Endothelial cell of umbilical vein (primary cell): ENCODE data around the gene METTL6. TPM values are rescaled to one million over a fixed set of nuclear protein-coding genes. Genes with fewer than 3 reads are reported as not detected.

Experiments
- BruUV-seq: library from RNA; stranded (reverse); fragments of 400-500 nt; replicated peaks from 2 replicates; lab custom pipeline; 2021; lab: Mats Ljungman, UMichigan
- CTCF ChIA-PET: fragments of 300-600, 350-600 bp; sonication (Branson Sonifier 250); formaldehyde crosslinking; loops from one replicate; lab custom pipeline; 2021; ENCODE audit warnings: antibody characterized with exemption, inconsistent platforms; lab: Charles Lee
- POLR2A ChIA-PET: fragments of 300-600, 350-600 bp; sonication (Branson Sonifier 250); formaldehyde crosslinking; loops from one replicate; lab custom pipeline; 2021; ENCODE audit warnings: antibody characterized with exemption, inconsistent platforms; lab: Charles Lee
- DNase-seq: peaks from one replicate; pipeline ENCODE4 v3.0.0-alpha.2; 2011; ENCODE audit warnings: low read depth, low spot score
- FAIRE-seq: peaks from 2 replicates; lab custom pipeline; 2011; peaks lifted over from hg19 to GRCh38; lab: Jason Lieb, UNC
- H2AFZ ChIP-seq: 2 replicates; pipeline ENCODE4 v1.6.0; 2012; ENCODE audit warnings: low read depth, low read length, control low read depth, inconsistent platforms
- H3K27ac ChIP-seq: 2 replicates; pipeline ENCODE4 v1.5.1; 2011; ENCODE audit warnings: low read depth, mild to moderate bottlenecking, control low read depth, low read length, moderate library complexity; ENCODE audit not compliant: insufficient read depth
- H3K27me3 ChIP-seq, 2 experiments: 2 replicates each; pipeline versions ENCODE4 v1.6.0 to v1.6.1; 2011; ENCODE audit warnings: low read length in 2 of 2, mixed read lengths in 1 of 2; ENCODE audit not compliant: control insufficient read depth in 2 of 2, insufficient read depth in 2 of 2
- H3K36me3 ChIP-seq, 2 experiments: 2 replicates in 1 of 2; 3 replicates in 1 of 2; pipeline ENCODE4 v1.5.1; 2011; ENCODE audit warnings: low read length in 2 of 2, mild to moderate bottlenecking in 1 of 2, moderate library complexity in 1 of 2; ENCODE audit not compliant: control insufficient read depth in 2 of 2, insufficient read depth in 2 of 2; ENCODE audit errors: extremely low read depth in 1 of 2
- H3K4me1 ChIP-seq: 3 replicates; pipeline ENCODE4 v1.5.1; 2011; ENCODE audit warnings: mild to moderate bottlenecking, low read length; ENCODE audit not compliant: control insufficient read depth, insufficient read depth; ENCODE audit errors: extremely low read depth
- H3K4me2 ChIP-seq: 2 replicates; pipeline ENCODE4 v1.6.1; 2011; ENCODE audit warnings: low read length, control low read depth, mixed read lengths; ENCODE audit not compliant: insufficient read depth
- H3K4me3 ChIP-seq, 3 experiments: fragments of 200-600 bp in 1 of 3; sonication (generic), shearing (Covaris generic) in 1 of 3; replicated peaks in 1 of 3; 2 replicates each; pipeline ENCODE4 v1.5.1; 2011 to 2016; ENCODE audit warnings: control low read depth in 3 of 3, low read length in 3 of 3, mild to moderate bottlenecking in 2 of 3, inconsistent platforms in 1 of 3, low read depth in 1 of 3, moderate library complexity in 1 of 3; ENCODE audit not compliant: insufficient read depth in 1 of 3
- H3K79me2 ChIP-seq: 2 replicates; pipeline ENCODE4 v1.6.0; 2012; ENCODE audit warnings: low read length, inconsistent platforms; ENCODE audit not compliant: control insufficient read depth, insufficient read depth
- H3K9ac ChIP-seq: replicated peaks from 2 replicates; pipeline ENCODE3; 2011; ENCODE audit warnings: low read length, control low read depth; ENCODE audit not compliant: insufficient read depth; ENCODE audit errors: extremely low read depth
- H3K9me1 ChIP-seq: replicated peaks from 3 replicates; pipeline ENCODE4 v1.6.0; 2011; ENCODE audit warnings: mild to moderate bottlenecking, low read length; ENCODE audit not compliant: control insufficient read depth, insufficient read depth; ENCODE audit errors: extremely low read depth
- H3K9me3 ChIP-seq: replicated peaks from 2 replicates; pipeline ENCODE4 v1.5.1; 2012; ENCODE audit warnings: low read length, inconsistent platforms; ENCODE audit not compliant: control insufficient read depth, insufficient read depth
- H4K20me1 ChIP-seq: replicated peaks from 2 replicates; pipeline ENCODE3; 2011; ENCODE audit warnings: mild to moderate bottlenecking, low read length; ENCODE audit not compliant: control insufficient read depth, insufficient read depth; ENCODE audit errors: extremely low read depth
- CTCF ChIP-seq, 2 donors: IDR thresholded peaks; 1 replicate in 1 of 2; 2 replicates in 1 of 2; pipeline ENCODE4 v1.5.1; 2011; ENCODE audit warnings: low read length in 2 of 2, mild to moderate bottlenecking in 2 of 2, moderate library complexity in 2 of 2, control low read depth in 1 of 2, inconsistent platforms in 1 of 2, low read depth in 1 of 2; ENCODE audit not compliant: insufficient read depth in 1 of 2; ENCODE audit errors: extremely low read depth in 1 of 2
- EZH2 ChIP-seq: IDR thresholded peaks from 2 replicates; pipeline ENCODE4 v1.6.1; 2012; ENCODE audit warnings: borderline replicate concordance, low read depth, mild to moderate bottlenecking, moderate library complexity, low read length, inconsistent platforms; ENCODE audit not compliant: severe bottlenecking
- FOS ChIP-seq: IDR thresholded peaks from 2 replicates; pipeline ENCODE4 v1.6.1; 2011; ENCODE audit warnings: mild to moderate bottlenecking, low read length, moderate library complexity, borderline replicate concordance; ENCODE audit not compliant: insufficient read depth
- GATA2 ChIP-seq: IDR thresholded peaks from 2 replicates; pipeline ENCODE4 v1.7.0; 2011; ENCODE audit warnings: low read depth, mild to moderate bottlenecking, moderate library complexity, mixed read lengths, low read length; ENCODE audit not compliant: insufficient read length, insufficient read depth
- JUN ChIP-seq: IDR thresholded peaks from 2 replicates; pipeline ENCODE4 v1.6.1; 2011; ENCODE audit warnings: borderline replicate concordance, low read depth; ENCODE audit not compliant: insufficient read length, insufficient read depth
- MAX ChIP-seq: IDR thresholded peaks from 2 replicates; pipeline ENCODE4 v1.6.1; 2011; ENCODE audit not compliant: insufficient read depth, insufficient read length
- MYC ChIP-seq: IDR thresholded peaks from one replicate; pipeline ENCODE4 v1.6.1; 2011; ENCODE audit warnings: mild to moderate bottlenecking, low read depth, low read length
- POLR2A ChIP-seq: IDR thresholded peaks from 2 replicates; pipeline ENCODE4 v1.6.1; 2012; ENCODE audit warnings: low read depth, mild to moderate bottlenecking, control low read depth, low read length
- POLR2AphosphoS5 ChIP-seq: IDR thresholded peaks from 2 replicates; pipeline ENCODE4 v1.6.1; 2012; ENCODE audit warnings: low read depth, mild to moderate bottlenecking, control low read depth, low read length, moderate library complexity; ENCODE audit not compliant: insufficient read depth
- dilution Hi-C: fragments of 300-500 bp; cut with MboI; formaldehyde crosslinking; loops from one replicate; pipeline ENCODE4 v1.15.0; 2019; ENCODE audit warnings: low sequenced_read_pairs; ENCODE audit not compliant: extremely low pct_ligation_motif_present
- intact Hi-C: fragments of 100-400 bp; cut with micrococcal nuclease; formaldehyde crosslinking; loops from one replicate; pipeline ENCODE4 v1.10.0; 2022
- polyA plus RNA-seq, 4 experiments: library from polyadenylated mRNA; depleted of rRNA in 3 of 4; stranded (reverse) in 3 of 4; unstranded in 1 of 4; fragments of >200 nt; gene quantifications; 2 replicates each; pipeline versions ENCODE4 v1.2.1 to v1.2.3, GENCODE V29; 2011 to 2012; ENCODE audit warnings: missing spikeins in 1 of 4
- total RNA-seq: library from RNA; stranded (reverse); gene quantifications from 2 replicates; pipeline ENCODE4 v1.2.3, GENCODE V29; 2021

The METTL6 gene
- total and polyA plus RNA-seq, 2 donors (not counting 3 experiments of a cell fraction or from before 2014, with no cell fraction given): 12.7 to 19.5 TPM

- Histone ChIP-seq H4K20me1 (no peaks in the 10 kb centered on the region), H3K36me3 (no peaks in the 10 kb centered on the region), H3K9me3 (no peaks in the 10 kb centered on the region), H2AFZ (no peak overlapping the region), H3K9ac (no peak overlapping the region), H3K4me3 (no peak overlapping the region), H3K27me3 (no peaks in the 10 kb centered on the region), H3K79me2 (no peaks in the 10 kb centered on the region), H3K4me1 (no peaks in the 10 kb centered on the region), H3K27ac (no peak overlapping the region), H3K4me2 (no peak overlapping the region), H3K9me1 (no peaks in the 10 kb centered on the region)
- TF ChIP-seq EZH2 (no peak), POLR2AphosphoS5 (no peak), FOS (no peak), GATA2 (no peak), MYC (no peak), MAX (no peak), JUN (no peak), CTCF (IDR thresholded peaks at IDR 0.05; ENCODE audit: extremely low read depth in 1 of 2, insufficient read depth in 1 of 2, low read depth in 1 of 2, low read length in 2 of 2) (no peak), POLR2A (no peak)
- FAIRE-seq (no peak), DNase-seq (no peak)
- CTCF ChIA-PET: no interaction called here
- intact Hi-C loops: no loop called here
- BruUV-seq: no TSS peak
- POLR2A ChIA-PET: no interaction called here
- dilution Hi-C loops: no loop called here
These were observed 26.8 kb upstream of the METTL6 start for GRCh38 chr3:15453991-15454625.
